ENCODE results near the gene TNNI2. TPM values are rescaled to one million over a fixed set of nuclear protein-coding genes. Genes with fewer than 3 reads are reported as not detected.

TNNI2 gene
- polyA plus RNA-seq, 1 donor from 2014 or later, result not detected

DNA sequence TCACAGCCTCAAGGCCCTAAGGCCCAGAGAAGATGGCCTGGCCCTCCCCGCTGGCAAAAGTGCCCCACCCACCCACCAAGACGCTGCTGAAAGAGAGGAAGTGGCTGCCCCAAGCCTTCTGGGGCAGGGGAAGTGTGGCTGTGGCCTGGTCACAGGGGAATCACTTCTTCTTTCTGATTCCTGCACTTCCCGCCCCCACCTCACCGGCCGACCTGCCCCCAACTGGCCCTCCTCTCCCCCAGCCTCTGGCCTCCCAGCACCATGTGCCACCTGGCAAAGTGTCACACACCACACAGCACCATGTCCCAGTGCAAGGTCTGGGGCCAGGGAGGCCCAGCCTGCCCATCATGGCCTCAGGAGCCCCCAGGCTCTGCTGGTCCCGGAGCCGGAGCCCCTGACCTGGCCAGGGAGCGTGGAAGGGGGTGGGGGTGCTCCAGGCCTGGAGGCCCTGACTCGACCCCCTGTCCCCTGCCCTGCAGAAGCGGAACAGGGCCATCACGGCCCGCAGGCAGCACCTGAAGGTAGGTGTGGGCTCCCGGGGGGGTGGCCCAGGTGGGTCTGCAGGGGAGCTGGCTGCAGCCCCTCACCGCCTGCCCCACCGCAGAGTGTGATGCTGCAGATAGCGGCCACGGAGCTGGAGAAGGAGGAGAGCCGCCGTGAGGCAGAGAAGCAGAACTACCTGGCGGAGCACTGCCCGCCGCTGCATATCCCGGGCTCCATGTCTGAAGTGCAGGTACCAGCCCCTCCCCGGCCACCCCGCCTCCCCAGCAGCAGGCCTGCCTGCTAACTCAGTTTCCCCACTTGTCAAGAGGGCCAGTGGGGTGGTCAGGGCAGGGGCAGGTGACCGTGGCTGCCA is 1.4 kb downstream of the TNNI2 start:
- Histone ChIP-seq H3K36me3 (ENCODE audit: insufficient read depth, low read length) (no peaks in the 10 kb centered on the region), H3K9me3 (ENCODE audit: low read length) (no peaks in the 10 kb centered on the region), H3K4me3 (ENCODE audit: low read length) (no peak overlapping the region), H3K79me2 (replicated peaks; ENCODE audit: insufficient read depth, low read length) (no peaks in the 10 kb centered on the region), H2AFZ (ENCODE audit: low read depth, low read length) (no peak overlapping the region), H3K27ac (ENCODE audit: low read length) (no peak overlapping the region), H3K4me2 (ENCODE audit: low read length) (no peak overlapping the region), H3K27me3 (ENCODE audit: insufficient read depth, low read depth, low read length) (no peaks in the 10 kb centered on the region), H3K9me2 (ENCODE audit: insufficient read depth, low read length) (no peaks in the 10 kb centered on the region), H3K9ac (ENCODE audit: low read length) (no peak overlapping the region), H4K20me1 (ENCODE audit: insufficient read depth) (no peaks in the 10 kb centered on the region), H3F3A (ENCODE audit: insufficient read depth, low read length, poor library complexity, severe bottlenecking) (no peaks in the 10 kb centered on the region)
- TF ChIP-seq MXI1 (conservative IDR thresholded peaks at IDR 0.05; ENCODE audit: poor library complexity, severe bottlenecking) (no peak), POLR2AphosphoS5 (IDR thresholded peaks at IDR 0.05) (no peak), RAD21 (conservative IDR thresholded peaks at IDR 0.05) (no peak), SMC3 (conservative IDR thresholded peaks at IDR 0.05; ENCODE audit: poor library complexity) (no peak), TAF1 (IDR thresholded peaks at IDR 0.05; ENCODE audit: low read depth) (no peak), EP300 (conservative IDR thresholded peaks at IDR 0.05; ENCODE audit: poor library complexity, severe bottlenecking) (no peak), EZH2 (IDR thresholded peaks at IDR 0.05; ENCODE audit: borderline replicate concordance, insufficient read depth, low read length, poor library complexity, severe bottlenecking) (no peak)
- TF ChIP-seq, protein P1, sequence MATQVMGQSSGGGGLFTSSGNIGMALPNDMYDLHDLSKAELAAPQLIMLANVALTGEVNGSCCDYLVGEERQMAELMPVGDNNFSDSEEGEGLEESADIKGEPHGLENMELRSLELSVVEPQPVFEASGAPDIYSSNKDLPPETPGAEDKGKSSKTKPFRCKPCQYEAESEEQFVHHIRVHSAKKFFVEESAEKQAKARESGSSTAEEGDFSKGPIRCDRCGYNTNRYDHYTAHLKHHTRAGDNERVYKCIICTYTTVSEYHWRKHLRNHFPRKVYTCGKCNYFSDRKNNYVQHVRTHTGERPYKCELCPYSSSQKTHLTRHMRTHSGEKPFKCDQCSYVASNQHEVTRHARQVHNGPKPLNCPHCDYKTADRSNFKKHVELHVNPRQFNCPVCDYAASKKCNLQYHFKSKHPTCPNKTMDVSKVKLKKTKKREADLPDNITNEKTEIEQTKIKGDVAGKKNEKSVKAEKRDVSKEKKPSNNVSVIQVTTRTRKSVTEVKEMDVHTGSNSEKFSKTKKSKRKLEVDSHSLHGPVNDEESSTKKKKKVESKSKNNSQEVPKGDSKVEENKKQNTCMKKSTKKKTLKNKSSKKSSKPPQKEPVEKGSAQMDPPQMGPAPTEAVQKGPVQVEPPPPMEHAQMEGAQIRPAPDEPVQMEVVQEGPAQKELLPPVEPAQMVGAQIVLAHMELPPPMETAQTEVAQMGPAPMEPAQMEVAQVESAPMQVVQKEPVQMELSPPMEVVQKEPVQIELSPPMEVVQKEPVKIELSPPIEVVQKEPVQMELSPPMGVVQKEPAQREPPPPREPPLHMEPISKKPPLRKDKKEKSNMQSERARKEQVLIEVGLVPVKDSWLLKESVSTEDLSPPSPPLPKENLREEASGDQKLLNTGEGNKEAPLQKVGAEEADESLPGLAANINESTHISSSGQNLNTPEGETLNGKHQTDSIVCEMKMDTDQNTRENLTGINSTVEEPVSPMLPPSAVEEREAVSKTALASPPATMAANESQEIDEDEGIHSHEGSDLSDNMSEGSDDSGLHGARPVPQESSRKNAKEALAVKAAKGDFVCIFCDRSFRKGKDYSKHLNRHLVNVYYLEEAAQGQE (IDR thresholded peaks at IDR 0.05; ENCODE audit: borderline replicate concordance), result no peak
- TF ChIP-seq, protein P2, sequence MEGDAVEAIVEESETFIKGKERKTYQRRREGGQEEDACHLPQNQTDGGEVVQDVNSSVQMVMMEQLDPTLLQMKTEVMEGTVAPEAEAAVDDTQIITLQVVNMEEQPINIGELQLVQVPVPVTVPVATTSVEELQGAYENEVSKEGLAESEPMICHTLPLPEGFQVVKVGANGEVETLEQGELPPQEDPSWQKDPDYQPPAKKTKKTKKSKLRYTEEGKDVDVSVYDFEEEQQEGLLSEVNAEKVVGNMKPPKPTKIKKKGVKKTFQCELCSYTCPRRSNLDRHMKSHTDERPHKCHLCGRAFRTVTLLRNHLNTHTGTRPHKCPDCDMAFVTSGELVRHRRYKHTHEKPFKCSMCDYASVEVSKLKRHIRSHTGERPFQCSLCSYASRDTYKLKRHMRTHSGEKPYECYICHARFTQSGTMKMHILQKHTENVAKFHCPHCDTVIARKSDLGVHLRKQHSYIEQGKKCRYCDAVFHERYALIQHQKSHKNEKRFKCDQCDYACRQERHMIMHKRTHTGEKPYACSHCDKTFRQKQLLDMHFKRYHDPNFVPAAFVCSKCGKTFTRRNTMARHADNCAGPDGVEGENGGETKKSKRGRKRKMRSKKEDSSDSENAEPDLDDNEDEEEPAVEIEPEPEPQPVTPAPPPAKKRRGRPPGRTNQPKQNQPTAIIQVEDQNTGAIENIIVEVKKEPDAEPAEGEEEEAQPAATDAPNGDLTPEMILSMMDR (IDR thresholded peaks at IDR 0.05; ENCODE audit: poor library complexity, severe bottlenecking), result no peak

DNA sequence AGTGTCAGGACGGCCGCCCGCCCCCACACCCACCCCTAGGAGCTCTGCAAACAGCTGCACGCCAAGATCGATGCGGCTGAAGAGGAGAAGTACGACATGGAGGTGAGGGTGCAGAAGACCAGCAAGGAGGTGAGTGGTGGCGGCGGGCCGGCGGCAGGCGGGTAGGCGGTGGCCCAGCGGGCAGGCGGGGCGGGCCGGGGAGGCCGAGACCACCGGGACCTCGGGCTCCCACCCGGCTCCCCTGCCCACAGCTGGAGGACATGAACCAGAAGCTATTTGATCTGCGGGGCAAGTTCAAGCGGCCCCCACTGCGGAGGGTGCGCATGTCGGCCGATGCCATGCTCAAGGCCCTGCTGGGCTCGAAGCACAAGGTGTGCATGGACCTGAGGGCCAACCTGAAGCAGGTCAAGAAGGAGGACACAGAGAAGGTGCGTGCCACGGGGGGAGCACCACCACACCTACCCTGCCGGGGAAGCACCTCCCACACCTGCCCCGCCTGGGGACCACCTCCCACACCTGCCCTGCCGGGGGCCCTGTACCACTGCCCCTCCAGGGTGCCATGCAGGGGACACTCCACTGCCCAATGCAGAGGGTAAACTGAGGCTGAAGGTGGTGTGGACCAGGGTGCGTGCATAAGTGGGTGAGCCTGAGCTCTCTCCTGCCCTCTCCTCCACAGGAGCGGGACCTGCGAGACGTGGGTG is 2.1 kb downstream of the TNNI2 start:
- H4K20me1 ChIP-seq (ENCODE audit: insufficient read depth), result no peaks in the 10 kb centered on the region
- no peak overlapping the region for H3K4me3 ChIP-seq (ENCODE audit: low read length)
- no peak overlapping the region for H3K27ac ChIP-seq (ENCODE audit: low read length)
- no peaks in the 10 kb centered on the region for H3K9me2 ChIP-seq (ENCODE audit: insufficient read depth, low read length)
- no peaks in the 10 kb centered on the region for H3K27me3 ChIP-seq (ENCODE audit: insufficient read depth, low read depth, low read length)
- H3K4me2 ChIP-seq (ENCODE audit: low read length), result no peak overlapping the region
- no peaks in the 10 kb centered on the region for H3F3A ChIP-seq (ENCODE audit: insufficient read depth, low read length, poor library complexity, severe bottlenecking)
- H2AFZ ChIP-seq (ENCODE audit: low read depth, low read length), result no peak overlapping the region
- H3K9ac ChIP-seq (ENCODE audit: low read length), result no peak overlapping the region
- no peaks in the 10 kb centered on the region for H3K9me3 ChIP-seq (ENCODE audit: low read length)
- no peaks in the 10 kb centered on the region for H3K36me3 ChIP-seq (ENCODE audit: insufficient read depth, low read length)
- TF ChIP-seq, protein P2 (IDR thresholded peaks at IDR 0.05; ENCODE audit: poor library complexity, severe bottlenecking), result no peak
- TF ChIP-seq EP300 (conservative IDR thresholded peaks at IDR 0.05; ENCODE audit: poor library complexity, severe bottlenecking), result no peak
- TF ChIP-seq TAF1 (IDR thresholded peaks at IDR 0.05; ENCODE audit: low read depth), result no peak
- no peak for TF ChIP-seq RAD21 (conservative IDR thresholded peaks at IDR 0.05)
- no peak for TF ChIP-seq POLR2AphosphoS5 (IDR thresholded peaks at IDR 0.05)
- TF ChIP-seq, protein P1 (IDR thresholded peaks at IDR 0.05; ENCODE audit: borderline replicate concordance), result no peak
- TF ChIP-seq MXI1 (conservative IDR thresholded peaks at IDR 0.05; ENCODE audit: poor library complexity, severe bottlenecking), result no peak
- TF ChIP-seq SMC3 (conservative IDR thresholded peaks at IDR 0.05; ENCODE audit: poor library complexity), result no peak
- TF ChIP-seq EZH2 (IDR thresholded peaks at IDR 0.05; ENCODE audit: borderline replicate concordance, insufficient read depth, low read length, poor library complexity, severe bottlenecking), result no peak
- no peaks in the 10 kb centered on the region for H3K79me2 ChIP-seq (replicated peaks; ENCODE audit: insufficient read depth, low read length)
